Endometrial microvascular endothelial cells (primary cell): Measurements from ENCODE around the gene NLRP9. TPM values are rescaled to one million over a fixed set of nuclear protein-coding genes. Genes with fewer than 3 reads are reported as not detected.

Experiments used
- in situ Hi-C: cut with HindIII; loops from 2 replicates; pipeline ENCODE4 v1.10.0; 2017; ENCODE audit warnings: low sequenced_read_pairs, low pct_unique_long_range_greater_than_20kb; ENCODE audit errors: inconsistent ontology term
- total RNA-seq: library from RNA; depleted of rRNA; stranded (reverse); fragments of >200 nt; gene quantifications from one replicate; pipeline ENCODE4 v1.2.3, GENCODE V29; 2015; ENCODE audit errors: inconsistent ontology term

The NLRP9 gene
- total RNA-seq, 1 donor from 2014 or later, result not detected

DNA sequence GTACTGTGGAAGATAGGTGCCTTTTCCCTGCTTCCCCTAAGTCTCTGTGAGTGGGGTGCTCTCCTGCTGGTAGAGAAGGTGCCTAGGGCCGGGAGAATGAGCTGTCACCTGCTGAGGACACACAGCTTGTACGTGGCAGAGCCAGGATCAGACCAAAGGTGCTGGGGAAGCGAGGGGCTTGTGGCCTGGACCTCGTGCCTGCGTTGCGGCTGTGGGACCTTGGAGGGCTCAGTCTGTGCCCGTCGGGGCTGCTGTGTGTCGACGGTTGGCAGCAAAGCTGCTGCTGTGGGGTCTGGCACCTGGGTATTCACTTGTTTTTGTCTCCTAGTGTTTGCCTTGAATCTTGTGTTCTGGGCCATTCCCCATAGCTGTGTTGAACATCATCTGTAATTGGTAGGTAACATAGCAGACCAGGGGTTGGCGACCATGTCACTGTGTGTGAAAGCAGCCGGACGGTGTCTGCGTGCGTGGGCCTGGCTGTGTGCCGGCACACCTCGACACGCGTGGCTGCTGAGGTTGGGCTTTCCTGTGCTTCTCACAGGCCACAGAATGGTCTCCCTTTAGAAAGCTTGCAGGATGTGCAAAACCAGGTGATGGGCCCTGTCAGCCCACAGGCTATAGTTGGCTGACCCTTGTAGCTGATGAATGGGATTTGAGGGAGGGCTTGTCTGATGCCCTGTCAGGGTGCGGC is 74.2 kb downstream of the NLRP9 start:
- in situ Hi-C loops, result no loop called here

DNA sequence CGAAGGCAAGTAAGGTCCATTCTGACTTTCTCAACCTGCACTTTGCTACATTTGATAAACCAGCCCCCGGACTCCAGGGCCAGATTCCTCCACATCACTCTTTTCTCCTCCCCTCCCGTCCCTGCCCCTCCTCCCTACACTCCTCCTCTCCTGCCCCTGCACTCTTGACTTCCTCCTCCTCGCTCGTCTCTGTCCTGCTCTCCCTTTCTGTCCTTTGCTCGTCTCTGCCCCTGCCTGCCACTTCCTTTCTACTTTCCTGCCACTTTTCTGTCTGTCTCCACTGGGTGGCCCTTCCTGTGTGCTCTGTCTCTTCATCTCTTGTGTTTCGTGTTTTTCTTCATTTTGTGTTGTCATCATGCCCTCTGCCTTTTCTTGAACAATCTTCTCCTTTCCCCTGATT is 76.4 kb downstream of the NLRP9 start:
- in situ Hi-C loops, result no loop called here

DNA sequence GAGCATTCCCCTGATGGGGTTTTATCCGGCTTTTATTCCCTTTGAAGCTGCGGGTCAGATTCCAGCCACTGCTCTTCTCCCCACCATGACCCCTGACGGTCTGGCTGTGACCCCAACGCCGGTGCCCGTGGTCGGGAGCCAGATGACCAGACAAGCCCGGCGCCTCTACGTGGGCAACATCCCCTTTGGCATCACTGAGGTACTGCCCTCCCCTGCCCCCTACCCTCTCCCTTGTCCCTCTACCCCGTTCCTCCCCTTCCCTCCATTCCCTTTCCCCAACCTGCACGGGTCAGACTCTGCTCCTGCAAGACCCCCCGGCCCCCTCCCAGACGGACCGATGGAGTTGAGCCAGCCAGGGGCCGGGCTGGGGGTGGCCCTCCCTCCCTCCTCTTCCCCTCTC is 77.2 kb downstream of the NLRP9 start:
- in situ Hi-C loops, result no loop called here

DNA sequence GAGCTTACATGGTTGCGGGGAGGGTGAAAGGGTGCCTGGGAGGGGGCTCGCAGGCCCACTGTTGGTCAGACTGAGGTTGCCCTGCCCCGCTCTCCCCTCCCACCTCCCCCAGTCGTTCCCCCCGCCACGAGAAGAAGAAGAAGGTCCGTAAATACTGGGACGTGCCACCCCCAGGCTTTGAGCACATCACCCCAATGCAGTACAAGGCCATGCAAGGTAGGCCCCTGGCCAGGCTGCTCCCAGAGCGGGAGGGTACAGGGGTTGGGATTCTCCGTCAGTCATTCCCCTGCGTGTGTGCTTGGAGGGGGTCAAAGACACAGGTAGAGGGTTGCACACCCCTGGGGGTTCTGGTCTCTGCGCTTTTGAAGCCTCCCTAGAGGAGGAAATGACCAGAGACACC is 77.8 kb downstream of the NLRP9 start:
- in situ Hi-C loops, result no loop called here

DNA sequence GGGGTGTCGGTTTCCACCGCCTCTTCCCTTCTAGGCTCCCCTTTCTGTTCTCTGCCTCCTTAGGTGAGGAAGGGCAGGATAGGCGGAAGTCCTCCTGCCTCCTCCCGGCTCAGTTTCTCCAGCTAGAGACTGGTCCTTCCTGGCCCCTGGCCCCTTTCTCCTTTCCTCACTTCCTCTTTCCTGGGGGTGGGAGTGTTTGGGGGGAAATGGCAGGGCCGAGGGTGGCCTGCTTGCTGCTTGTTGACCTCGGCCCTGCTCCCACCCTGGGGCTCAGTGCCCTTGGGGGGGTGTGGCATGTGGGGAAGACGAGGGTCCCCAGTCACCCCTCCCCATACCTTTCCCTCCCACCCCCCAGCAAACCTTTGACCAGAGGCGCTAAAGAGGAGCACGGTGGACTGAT is 78.4 kb downstream of the NLRP9 start:
- in situ Hi-C loops, result no loop called here

DNA sequence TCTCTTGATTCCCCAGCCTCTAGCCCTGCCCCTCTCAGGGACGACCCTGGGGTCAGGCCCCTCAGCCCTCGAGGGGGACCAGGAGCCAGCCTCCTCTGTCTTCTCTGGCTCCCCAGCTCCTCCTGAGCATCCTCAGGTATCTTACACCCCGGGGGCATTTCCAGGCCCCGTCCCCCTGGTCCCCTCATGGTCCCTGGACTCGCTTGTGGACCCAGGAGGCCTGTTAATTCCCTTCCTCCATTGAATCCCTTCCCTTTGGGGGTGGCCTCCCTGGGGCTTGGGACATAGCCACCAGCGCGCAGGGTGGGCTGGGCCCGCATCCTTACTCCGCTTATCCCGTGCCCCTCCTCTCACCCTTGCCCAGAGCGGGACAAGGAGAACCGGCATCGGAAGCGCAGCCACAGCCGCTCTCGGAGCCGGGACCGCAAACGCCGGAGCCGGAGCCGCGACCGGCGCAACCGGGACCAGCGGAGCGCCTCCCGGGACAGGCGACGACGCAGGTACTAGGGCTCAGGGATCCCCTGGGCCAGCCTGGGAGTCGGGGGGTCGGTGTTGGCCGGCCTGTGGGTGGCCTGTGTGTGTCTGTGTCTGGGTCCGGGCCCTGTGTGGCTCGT is 79.2 kb downstream of the NLRP9 start:
- in situ Hi-C loops, result no loop called here

Other genes with a start within 250 kb of the NLRP9 start
- 1.1 TPM for gene SSC5D, start 250.0 kb downstream of the NLRP9 start, total RNA-seq
- gene SBK2, start 201.3 kb downstream of the NLRP9 start, total RNA-seq, result not detected
- gene SBK3, start 192.9 kb downstream of the NLRP9 start, total RNA-seq, result not detected
- gene ZNF579, start 157.6 kb downstream of the NLRP9 start, total RNA-seq, result 4.8 TPM
- 0.93 TPM for gene FIZ1, start 138.9 kb downstream of the NLRP9 start, total RNA-seq
- gene ZNF524, start 138.1 kb downstream of the NLRP9 start, total RNA-seq, result 16.7 TPM
- gene ZNF865, start 132.8 kb downstream of the NLRP9 start, total RNA-seq, result 3.3 TPM
- gene ZNF784, start 113.8 kb downstream of the NLRP9 start, total RNA-seq, result 1.0 TPM
- 11.1 TPM for gene ZNF580, start 97.4 kb downstream of the NLRP9 start, total RNA-seq
- 9.8 TPM for gene ZNF581, start 94.8 kb downstream of the NLRP9 start, total RNA-seq
- gene CCDC106, start 90.2 kb downstream of the NLRP9 start, total RNA-seq, result 13.0 TPM
- 215 TPM for gene U2AF2, start 83.4 kb downstream of the NLRP9 start, total RNA-seq
- 155 TPM for gene EPN1, start 63.2 kb downstream of the NLRP9 start, total RNA-seq
- not detected for gene RFPL4A, start 20.7 kb upstream of the NLRP9 start, total RNA-seq
- not detected for gene RFPL4AL1, start 30.7 kb upstream of the NLRP9 start, total RNA-seq
- gene NLRP11, start 93.6 kb upstream of the NLRP9 start, total RNA-seq, result not detected
- not detected for gene NLRP4, start 98.1 kb upstream of the NLRP9 start, total RNA-seq
- not detected for gene NLRP13, start 193.9 kb upstream of the NLRP9 start, total RNA-seq
- gene NLRP8, start 209.4 kb upstream of the NLRP9 start, total RNA-seq, result not detected
- not detected for gene NLRP5, start 248.4 kb upstream of the NLRP9 start, total RNA-seq